HK-2 (cell line): Measurements from ENCODE around the gene SPATA20.

ENCODE experiments used
- DNase-seq: peaks from one replicate; pipeline ENCODE4 v3.0.0-alpha.2; 2018; ENCODE audit not compliant: unreplicated experiment

SPATA20 gene

GRCh38 chr17:50558941-50559614, 12.1 kb downstream of the SPATA20 start:
- DNase-seq = no peak

GRCh38 chr17:50559674-50560184, 12.8 kb downstream of the SPATA20 start:
- peak; percentile 28 for DNase-seq

GRCh38 chr17:50560185-50560824, 13.3 kb downstream of the SPATA20 start, which contains the start of gene CACNA1G:
Gene CACNA1G, plus strand, starts transcription at chr17:50560715. Its CDS starts 745 bp downstream, at chr17:50561460.
- peak; percentile 79 for DNase-seq

GRCh38 chr17:50560931-50561745, 14.2 kb downstream of the SPATA20 start:
- DNase-seq = no peak

GRCh38 chr17:50561746-50562141, 14.8 kb downstream of the SPATA20 start:
- DNase-seq = no peak

GRCh38 chr17:50562242-50563091, 15.5 kb downstream of the SPATA20 start:
- no peak for DNase-seq

- DNase-seq = no peak
These were observed 16.1 kb downstream of the SPATA20 start for GRCh38 chr17:50563092-50563511.

- no peak for DNase-seq
These were observed 17.9 kb downstream of the SPATA20 start for GRCh38 chr17:50564916-50565315.

- DNase-seq = no peak
These were observed 18.7 kb downstream of the SPATA20 start for GRCh38 chr17:50565402-50566350.

GRCh38 chr17:50566886-50567285, 19.9 kb downstream of the SPATA20 start:
- DNase-seq = no peak

GRCh38 chr17:50568659-50569058, 21.7 kb downstream of the SPATA20 start:
- no peak for DNase-seq

- no peak for DNase-seq
These were observed 22.6 kb downstream of the SPATA20 start for GRCh38 chr17:50569592-50569991.

GRCh38 chr17:50570032-50570431, 23.1 kb downstream of the SPATA20 start:
- no peak for DNase-seq

GRCh38 chr17:50570528-50570927, 23.6 kb downstream of the SPATA20 start:
- DNase-seq = no peak

GRCh38 chr17:50571681-50572080, 24.7 kb downstream of the SPATA20 start:
- no peak for DNase-seq

- no peak for DNase-seq
These were observed 25.6 kb downstream of the SPATA20 start for GRCh38 chr17:50572541-50572940.

- DNase-seq = no peak
These were observed 27.1 kb downstream of the SPATA20 start for GRCh38 chr17:50573866-50574611.

GRCh38 chr17:50575581-50576210, 28.7 kb downstream of the SPATA20 start:
- DNase-seq = no peak

GRCh38 chr17:50576864-50577263, 29.9 kb downstream of the SPATA20 start:
- DNase-seq = no peak
